Mesenteric fat pad (tissue), 1 donor: ENCODE results near the gene DUSP10. TPM values are rescaled to one million over a fixed set of nuclear protein-coding genes. Genes with fewer than 3 reads are reported as not detected.

ENCODE experiments used
- DNase-seq: peaks from one replicate; pipeline ENCODE4 v3.0.0-alpha.2; 2020; ENCODE audit warnings: low spot score
- total RNA-seq: library from RNA; stranded (reverse); fragmentation: NEBNext Ultra II Directional; extraction: Animal tissue kit (Norgen Biotek cat#: 25700); gene quantifications from one replicate; pipeline ENCODE4 v1.2.1, GENCODE V29; 2021
- donor health status: DM: yes; HTN: yes; CAD: no.

DUSP10 gene
- total RNA-seq, 1 donor from 2014 or later, result 5.8 TPM

DNA sequence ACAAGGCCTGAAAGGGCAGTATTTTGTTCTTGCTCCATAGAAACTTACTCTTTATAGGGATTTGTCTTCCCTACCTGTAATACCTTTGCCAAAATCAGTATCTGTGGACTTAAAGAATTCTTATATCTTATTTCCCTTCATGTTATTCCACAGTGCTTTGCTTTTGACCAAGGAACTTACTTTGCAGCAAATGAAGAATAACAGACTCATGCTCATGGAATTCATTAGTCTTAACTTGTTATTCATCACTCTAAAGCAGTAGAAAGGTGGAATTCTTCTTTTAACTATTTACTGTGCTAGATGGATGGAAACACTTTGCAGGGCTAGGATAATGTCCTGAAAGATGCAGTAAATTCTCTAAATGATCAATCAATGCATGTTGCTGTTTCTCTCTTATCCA is 45.9 kb downstream of the DUSP10 start:
- DNase-seq, result no peak

DNA sequence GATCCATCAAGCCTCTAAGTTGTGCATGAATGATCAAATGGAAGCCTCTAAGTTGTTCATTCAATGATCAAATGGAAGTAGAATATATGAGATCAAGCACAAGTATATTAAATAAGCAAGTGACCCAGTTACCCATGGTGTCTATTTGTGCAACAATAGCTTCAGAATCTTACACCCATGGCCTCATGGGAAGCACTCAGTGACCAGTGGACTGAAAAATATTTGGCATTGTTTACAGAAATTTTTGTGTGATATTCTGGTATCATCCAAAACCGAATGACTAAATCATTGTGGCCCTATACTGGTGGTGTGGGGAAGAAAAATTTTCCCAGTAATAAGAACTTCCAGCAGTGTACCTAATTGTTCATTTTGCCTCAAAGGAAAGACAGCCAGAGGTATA is 46.6 kb downstream of the DUSP10 start:
- DNase-seq, result no peak

DNA sequence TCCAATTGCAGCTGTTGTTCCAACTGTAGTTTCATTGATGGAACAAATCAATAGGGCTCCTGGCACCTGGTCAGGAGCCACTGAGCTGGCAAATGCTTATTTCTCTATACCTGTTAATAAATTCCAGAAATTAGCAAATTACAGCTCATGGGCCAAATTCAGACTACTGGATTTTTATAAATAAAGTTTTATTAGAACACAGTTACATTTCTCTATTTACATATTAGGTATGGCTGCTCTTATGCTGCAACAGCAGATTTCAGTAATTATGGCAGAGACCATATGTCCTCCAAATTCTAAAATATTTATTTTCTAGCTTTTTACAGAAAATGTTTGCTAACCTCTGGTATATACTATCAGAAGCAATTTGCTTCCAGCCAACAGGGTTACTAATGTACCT is 47.8 kb downstream of the DUSP10 start:
- DNase-seq, result no peak

DNA sequence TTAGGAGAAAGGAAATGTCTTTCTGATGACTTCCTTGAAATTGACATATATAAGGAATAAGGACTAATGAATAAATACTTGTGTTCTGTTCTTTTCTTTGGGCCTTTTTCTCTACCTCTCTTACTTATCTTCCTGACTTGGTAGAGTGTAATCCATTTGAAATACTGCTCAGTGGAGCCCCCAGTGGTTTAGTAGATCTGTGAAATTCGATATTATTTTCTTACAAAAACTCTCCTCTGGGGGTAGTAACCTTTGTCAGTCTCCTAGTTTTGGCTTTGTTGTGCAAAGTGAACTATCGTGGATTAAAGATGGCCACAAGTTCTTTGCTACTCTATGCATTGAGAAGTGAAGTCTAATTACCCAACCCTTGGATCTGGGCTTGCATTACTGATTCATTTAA is 48.8 kb downstream of the DUSP10 start:
- DNase-seq, result no peak

DNA sequence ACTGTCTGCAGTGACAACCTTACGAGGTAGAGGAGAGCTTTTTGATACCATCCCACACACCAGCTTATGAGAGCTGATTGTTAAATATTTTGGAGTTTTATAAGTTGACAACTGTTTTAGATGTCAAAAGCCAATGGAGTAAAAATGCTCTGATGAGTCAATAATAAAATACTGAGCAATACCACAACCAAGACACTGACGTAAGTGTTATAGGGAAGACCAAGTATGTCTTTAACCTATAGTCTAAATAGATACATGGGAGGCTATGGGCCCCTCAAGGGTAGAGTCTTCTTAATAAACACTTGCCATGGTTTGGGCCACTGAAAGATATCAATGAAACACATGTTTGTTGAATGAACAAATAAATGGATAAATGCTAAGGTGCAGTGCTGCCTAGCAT is 49.2 kb downstream of the DUSP10 start:
- no peak for DNase-seq

DNA sequence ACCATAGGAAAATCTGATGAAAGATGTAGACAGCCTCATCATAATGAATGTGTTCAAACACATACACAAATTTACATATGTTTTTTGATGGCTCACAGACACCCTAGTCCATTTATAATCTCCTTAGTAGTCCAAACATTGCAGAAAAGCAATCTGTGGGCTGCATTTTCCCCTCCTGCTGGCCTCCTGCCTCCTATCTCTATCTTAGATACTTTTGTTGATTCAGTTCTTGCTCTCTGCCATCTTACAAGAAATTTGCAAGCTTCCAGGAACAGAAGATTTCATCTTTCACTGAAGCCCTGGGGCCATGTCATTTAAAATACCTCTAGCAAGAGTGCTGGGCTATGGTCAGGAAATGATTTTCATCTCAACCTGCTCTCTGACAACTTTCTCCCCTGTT is 50.6 kb downstream of the DUSP10 start:
- DNase-seq, result no peak

DNA sequence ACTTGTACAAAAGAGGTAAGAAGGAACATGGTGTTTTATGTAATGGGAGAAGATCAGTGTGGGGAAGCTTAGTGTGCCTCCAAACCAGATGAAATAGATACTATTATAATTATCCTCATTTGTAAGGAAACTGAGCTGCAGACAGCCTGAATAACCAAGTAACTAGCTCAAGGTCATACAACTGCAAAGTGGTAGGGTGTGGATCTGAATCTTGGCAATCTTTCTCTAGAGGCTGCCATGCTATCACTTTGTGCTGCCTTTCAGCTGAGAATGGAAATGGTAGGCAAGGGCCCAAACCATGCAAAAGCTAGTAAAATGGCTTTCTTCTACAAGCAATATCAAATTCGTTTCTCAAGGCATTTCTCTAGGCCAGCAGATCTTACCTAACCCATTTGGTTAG is 51.0 kb downstream of the DUSP10 start:
- no peak for DNase-seq

DNA sequence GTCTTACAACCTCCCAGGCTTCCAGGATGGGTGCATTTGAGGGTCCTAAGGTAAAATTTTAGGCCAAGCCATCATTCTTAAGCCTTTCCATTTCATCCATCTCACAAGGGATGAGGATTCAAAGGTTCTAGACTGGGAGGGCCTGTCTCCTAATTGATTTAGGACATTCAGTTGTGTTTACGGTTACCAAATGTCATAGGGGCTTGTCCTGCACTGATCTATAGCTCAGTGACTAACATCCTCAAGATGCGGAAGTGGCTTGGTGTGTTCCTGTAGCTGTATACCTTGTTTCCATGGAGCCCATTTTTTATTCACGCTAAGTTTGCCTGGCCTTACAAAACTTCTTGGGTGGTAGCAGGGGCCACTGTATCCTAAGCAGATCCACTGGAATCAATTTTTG is 52.8 kb downstream of the DUSP10 start:
- DNase-seq, result no peak

DNA sequence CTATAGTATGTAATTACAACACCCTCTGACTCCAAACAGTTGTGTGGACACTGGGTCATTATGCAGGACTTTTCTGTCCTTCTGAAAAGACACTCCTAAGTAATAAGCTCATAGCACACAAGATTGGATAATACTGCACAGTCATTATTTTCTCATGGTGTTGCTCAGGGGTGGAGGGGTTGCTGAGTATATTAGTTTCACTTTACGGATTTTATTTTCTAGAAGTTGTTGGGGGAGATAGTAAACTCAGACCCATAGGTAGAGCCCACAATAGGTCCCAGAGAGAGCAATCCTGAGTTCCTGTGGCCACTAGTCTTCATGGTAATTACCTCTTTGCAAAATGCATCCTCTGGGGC is 53.4 kb downstream of the DUSP10 start:
- DNase-seq, result no peak

DNA sequence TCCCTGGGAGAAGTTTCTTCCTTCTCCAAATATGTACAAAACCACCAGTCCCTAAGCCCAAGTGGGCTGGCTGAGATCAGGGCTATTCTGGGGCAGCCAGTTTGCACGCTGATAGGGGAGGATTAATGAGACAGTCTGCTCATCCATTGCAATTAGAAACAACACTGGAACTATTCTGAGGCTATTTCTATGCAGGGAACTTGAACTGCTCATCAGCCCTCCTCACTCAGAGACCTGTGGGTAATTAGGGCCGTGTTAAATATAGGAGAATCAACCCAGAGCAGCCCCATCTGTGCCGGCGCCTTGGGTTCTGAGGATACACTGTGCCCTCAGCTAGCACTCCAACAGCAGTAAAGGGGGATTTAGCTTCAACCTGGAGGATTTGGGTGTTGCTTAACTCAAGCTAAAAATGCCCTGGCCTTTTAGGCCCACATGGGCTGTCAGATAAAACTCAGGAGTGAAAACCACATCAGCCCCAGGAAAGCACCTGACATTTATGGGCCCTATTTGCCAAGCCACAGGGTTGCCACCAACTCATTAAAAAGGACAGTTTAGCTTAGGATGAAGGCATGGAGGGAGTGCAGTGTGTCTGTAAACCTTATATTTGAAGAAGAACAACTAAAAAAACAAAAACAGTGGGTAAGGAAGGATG is 53.9 kb downstream of the DUSP10 start:
- DNase-seq, result no peak

DNA sequence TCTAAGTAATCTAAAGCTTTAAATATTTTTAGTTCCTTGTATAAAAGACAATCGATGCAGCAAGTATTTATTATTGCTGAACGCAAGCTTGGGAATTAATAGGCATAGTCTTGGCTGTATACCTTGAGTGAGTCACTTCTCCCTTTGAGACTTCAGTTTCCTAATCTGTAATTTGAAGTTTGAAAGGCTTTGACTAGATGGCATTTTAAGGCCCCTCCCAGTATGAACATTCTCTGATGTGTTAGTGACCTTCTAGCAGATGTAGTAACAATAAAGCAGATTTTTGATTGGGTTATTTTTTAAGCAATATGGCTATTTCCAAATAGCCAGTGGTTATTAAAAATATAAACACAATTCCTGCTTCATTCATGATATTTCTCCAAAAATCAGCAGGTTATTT is 58.2 kb downstream of the DUSP10 start:
- no peak for DNase-seq

DNA sequence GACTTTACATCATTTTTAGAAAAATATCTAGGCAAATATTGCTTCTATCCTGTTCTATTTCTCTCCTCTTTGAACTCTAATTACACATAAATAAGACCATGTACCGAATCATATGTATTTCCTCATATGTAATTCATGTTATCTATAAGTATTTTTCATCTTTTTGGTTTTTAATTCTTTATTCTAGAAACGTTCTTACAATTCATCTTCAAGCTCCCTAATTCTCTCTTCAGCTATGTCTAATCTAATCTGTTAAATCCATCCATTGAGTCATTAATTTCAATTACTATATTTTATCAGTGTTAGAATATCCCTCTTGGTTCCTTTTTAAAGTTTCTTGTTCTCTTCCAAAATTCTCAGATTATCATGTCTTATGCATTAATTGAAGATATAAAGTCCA is 61.8 kb downstream of the DUSP10 start:
- DNase-seq, result no peak

DNA sequence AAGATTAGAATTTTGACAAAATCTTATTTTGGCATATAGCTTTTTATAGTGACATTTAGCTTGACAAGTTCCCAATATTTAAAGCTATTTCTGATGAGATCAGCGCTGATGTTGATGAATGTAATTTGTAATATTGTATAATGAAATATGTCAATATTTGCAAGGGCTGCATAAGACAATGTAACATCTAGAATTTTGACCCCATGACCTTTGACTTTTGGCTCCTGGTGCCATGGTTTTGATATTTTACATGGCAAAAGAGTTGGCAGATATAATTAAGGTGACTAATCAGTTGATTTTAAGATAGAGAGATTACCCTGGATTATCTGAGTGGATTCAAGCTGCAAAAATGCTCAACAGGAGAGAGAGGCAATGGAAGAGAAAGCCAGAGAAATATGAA is 63.9 kb downstream of the DUSP10 start:
- DNase-seq, result no peak

DNA sequence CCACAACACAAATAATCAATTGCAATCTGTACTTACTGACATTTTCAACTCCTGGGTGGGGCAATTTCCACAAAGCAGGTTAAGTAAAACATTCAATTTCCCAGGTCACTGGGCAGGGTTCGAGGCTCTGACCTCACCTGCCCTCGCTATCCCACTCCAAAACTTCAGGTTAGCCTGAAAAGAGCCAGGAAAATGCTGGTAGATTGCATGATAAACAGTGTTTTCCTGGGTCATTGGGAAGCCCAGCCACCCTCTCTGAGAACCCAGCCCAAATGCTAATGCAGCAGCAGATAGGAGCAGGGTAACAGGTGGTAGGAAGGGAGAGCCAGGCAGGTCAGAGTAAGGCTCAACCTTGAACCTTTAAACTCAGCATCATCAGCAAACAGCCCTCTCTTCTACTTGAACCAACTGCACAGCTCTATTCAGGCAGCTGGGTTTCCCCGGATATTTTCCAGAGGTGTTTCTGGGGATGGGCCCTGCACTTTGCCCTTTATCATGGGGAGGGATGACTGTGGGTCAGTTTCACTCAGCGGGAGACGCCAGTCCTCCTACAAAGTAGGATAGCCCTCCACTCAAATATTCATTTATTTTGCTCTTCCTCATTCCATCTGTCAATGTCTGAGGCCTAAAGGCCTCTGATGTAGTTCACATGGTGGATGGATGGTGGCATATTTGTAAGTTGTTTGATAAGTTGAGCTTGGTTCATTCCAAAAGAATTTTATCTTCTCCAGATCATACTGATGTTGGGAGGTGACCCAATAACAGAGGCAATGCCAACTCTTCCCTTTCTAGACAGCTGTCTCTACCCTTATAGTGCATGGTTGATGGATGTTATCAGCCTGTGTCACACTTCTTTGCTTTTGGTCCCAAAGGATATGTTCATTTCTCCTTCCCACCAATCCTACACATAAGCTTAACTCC is 65.7 kb downstream of the DUSP10 start:
- no peak for DNase-seq

DNA sequence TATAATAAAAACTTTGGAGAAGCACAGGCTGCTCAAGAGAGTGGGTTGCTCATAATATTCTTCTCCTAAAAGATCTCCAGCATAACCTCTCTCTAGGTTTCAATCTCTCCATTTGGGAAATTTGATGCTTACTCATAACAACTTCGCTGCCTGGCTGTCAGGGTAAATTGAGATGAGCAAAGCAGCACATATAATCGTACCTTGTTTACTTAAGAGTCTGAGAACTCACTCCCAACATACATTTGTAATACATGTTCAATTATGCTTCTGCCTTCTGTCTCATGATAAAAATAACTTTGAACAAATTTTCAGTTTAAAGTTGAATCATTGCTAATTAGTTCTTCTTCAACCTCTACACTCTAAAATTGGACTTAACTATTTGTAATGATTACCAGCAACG is 68.9 kb downstream of the DUSP10 start:
- no peak for DNase-seq

DNA sequence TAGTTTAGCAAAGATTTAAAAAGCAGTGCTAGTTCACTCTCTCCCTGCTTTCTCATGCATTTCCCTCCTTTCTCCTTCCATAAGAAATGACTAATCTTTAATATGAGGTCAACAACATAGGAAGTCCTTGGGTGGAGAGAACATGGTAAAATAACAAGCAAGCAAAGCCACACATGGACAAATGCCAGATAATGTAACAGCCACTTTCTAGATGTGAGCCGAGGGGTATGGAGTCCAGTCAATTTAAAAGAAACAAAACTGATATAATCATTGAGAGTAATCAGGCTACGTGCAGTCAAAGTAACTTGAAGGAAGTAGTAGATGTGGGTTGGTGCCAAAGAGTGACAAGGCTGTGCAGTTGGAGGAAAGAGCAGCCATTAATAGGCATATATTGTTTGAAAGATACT is 69.6 kb downstream of the DUSP10 start:
- no peak for DNase-seq

DNA sequence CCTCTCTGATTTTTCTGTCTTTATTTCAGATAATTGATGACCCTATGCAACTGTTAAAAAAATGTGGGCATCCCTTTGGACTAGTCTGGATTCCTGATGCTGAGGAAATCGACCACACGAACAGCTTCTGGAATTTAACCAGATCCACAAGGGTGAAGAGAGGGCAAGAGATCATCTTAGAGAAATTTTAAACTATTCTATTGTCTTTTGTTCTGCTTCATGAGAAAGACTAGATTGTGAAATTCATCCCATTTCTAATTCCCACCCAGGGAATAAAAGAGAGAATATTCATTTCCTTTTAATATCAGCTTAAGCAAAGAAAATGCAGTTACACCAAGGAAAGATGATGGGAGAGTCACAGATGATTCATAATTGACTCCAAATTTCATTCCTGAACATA is 71.8 kb downstream of the DUSP10 start:
- no peak for DNase-seq

DNA sequence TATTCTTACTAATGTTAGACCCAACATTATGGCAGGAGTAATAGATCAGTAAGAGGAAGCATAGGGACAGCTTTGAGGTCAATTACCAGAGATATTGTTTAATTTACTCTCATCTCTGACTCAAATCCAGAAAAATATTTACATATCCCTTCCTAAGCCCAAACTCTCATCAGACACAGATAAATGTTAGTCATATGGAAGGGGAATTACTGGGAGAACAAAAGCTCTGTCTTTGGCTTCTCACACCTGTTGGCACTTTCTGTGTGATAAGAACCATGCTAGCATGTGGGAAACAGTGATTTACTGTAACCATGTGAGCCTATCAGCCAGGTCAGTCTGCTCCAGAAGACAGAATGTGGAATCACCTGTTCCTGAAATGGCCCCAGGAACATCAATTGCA is 72.4 kb downstream of the DUSP10 start:
- DNase-seq, result no peak

DNA sequence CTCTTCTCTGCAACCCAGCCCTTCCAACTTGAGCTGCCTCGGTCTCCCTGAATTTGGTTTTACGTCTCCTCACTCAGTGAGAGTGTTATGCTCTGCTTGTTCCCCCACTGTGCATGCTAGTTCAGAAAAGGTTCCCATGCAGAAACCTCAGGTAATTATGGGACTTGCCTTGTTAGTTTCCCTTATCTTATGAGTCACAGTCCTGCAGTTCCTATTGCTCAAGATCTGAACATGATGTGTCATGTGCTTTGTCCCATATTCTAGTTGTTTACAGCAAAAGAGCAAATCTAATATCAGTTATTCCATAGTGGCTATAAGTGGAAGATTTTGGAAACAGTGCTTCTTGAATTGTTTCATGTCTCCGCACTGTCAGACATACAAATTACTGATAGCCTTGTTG is 74.4 kb downstream of the DUSP10 start:
- DNase-seq, result no peak

DNA sequence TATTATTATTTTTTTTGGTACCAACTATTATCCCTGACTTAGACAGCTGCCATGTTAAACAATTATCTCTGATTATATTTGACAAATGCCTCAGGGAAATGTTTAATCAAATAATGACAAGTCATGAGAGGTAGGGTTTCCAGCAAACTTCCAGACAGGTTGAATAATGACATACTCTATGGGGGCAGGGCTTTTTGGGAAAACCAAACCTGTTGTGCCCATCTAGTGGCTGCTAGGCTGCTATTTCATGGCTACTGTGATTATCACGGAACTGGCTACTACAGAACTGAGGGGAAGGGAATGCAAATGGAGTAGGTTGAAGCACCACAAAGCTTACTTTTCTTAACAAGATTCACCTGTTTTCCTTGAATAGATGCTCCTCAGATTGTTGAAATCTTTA is 77.6 kb downstream of the DUSP10 start:
- no peak for DNase-seq

DNA sequence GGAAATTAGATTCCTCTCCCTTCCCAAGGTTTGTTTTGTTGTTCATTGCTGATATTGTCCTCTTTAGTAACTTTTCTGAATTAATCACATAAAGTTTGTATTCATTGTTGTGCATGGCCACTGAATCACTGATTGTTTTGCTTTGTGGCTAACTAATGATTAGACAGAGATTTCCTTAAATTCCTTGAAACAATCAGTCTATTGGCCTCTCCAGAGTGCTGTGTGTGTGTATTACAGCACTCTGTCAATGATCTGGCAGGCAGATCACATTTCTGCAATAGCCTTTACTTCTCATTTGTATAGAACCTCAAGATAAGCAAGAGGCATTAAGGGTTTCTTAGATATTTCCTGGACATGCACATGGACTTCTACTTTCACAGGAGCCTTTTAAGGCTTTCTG is 78.6 kb downstream of the DUSP10 start:
- no peak for DNase-seq

DNA sequence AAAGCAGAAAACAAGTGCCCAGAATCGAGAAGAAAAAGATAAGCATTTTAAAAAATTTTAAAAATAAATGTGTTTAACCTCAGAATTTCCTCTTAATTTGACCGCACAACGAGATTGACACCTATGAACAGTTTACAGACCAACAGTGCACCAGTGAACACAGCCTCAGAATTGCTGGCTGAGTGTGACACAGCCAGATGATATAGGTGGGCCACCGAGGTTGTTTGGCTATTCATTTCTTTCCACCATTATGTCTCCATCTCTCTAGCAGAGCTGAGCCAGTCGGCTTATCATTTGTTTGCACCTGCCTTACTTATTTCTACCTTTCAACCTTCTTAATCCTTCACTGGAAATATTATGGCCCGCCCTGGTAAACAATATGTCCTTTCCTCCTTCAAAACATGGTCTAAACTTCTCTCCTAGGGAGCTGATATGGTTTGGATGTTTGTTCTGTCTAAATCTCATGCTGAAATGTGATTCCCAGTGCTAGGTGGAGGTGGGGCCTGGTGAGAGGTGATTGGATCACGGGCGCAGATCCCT is 86.1 kb downstream of the DUSP10 start:
- no peak for DNase-seq
